Nephron (organoid): ENCODE results near the gene NFATC1.
A peak's percentile ranks its signal among the peaks of the same experiment; 100 is the strongest.

ENCODE experiments used
- H3K27ac Mint-ChIP-seq, 3 experiments: 2 replicates each; pipeline ENCODE4 v1.8.0; 2020; ENCODE audit warnings: mixed read lengths in 3 of 3, mild to moderate bottlenecking in 2 of 3, moderate library complexity in 1 of 3
- H3K27me3 Mint-ChIP-seq: 2 replicates; pipeline ENCODE4 v1.8.0; 2021; ENCODE audit warnings: low read depth, mild to moderate bottlenecking, moderate library complexity, mixed read lengths
- H3K36me3 Mint-ChIP-seq: 2 replicates; pipeline ENCODE4 v1.8.0; 2020; ENCODE audit warnings: low read depth, mixed read lengths
- H3K4me1 Mint-ChIP-seq: 2 replicates; pipeline ENCODE4 v1.8.0; 2020; ENCODE audit warnings: mixed read lengths
- H3K4me3 Mint-ChIP-seq, 3 experiments: 2 replicates each; pipeline ENCODE4 v1.8.0; 2020; ENCODE audit warnings: mild to moderate bottlenecking in 3 of 3, mixed read lengths in 3 of 3, moderate library complexity in 2 of 3
- H3K9me3 Mint-ChIP-seq: 2 replicates; pipeline ENCODE4 v1.8.0; 2020; ENCODE audit warnings: mixed read lengths
- CTCF ChIP-seq, 3 experiments: fragments of 200-600 bp; sonication (generic); IDR thresholded peaks; one replicate each; pipeline ENCODE4 v1.5.0; 2021; ENCODE audit warnings: antibody characterized with exemption in 3 of 3; ENCODE audit not compliant: unreplicated experiment in 3 of 3

NFATC1 gene

DNA sequence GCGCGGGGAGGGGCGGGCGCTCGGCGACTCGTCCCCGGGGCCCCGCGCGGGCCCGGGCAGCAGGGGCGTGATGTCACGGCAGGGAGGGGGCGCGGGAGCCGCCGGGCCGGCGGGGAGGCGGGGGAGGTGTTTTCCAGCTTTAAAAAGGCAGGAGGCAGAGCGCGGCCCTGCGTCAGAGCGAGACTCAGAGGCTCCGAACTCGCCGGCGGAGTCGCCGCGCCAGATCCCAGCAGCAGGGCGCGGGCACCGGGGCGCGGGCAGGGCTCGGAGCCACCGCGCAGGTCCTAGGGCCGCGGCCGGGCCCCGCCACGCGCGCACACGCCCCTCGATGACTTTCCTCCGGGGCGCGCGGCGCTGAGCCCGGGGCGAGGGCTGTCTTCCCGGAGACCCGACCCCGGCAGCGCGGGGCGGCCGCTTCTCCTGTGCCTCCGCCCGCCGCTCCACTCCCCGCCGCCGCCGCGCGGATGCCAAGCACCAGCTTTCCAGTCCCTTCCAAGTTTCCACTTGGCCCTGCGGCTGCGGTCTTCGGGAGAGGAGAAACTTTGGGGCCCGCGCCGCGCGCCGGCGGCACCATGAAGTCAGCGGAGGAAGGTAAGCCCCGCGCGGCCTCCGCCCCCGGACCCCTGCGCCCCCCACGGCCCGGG is at the start of gene NFATC1:
Gene NFATC1 (plus strand): TSS at position 170 of the 644 bp plus-strand sequence. CDS start 295 bp downstream, at position 465.
- H3K4me1 Mint-ChIP-seq: peaks cover 12% of the 10 kb centered on the region
- H3K4me3 Mint-ChIP-seq: peak within 1 kb of the TSS; percentile 82 to 86 (median 85)
- H3K36me3 Mint-ChIP-seq: no peaks in the 10 kb centered on the region
- peak within 1 kb of the TSS in 2 of 3 experiments; percentile 31 to 69 for H3K27ac Mint-ChIP-seq
- peaks cover 67% of the 10 kb centered on the region for H3K27me3 Mint-ChIP-seq
- no peak for TF ChIP-seq CTCF (IDR thresholded peaks at IDR 0.05; ENCODE audit: unreplicated experiment in 3 of 3)
- no peaks in the 10 kb centered on the region for H3K9me3 Mint-ChIP-seq

DNA sequence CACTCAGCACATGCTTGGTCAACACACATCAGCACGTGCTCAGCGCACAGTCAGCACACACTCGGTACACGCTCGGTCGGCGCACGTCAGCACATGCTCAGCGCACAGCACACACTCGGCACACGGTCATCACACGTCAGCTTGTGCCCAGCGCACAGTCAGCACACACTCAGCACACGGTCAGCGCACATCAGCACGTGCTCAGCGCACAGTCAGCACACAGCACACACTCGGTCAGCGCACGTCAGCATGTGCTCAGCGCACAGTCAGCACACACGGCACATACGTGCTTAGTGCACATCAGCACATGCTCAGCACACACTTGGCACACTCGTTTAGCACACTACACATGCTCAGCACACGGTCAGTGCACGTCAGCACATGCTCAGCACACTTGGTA is 49.7 kb upstream of the NFATC1 start:
- H3K27me3 Mint-ChIP-seq: no peaks in the 10 kb centered on the region
- no peak overlapping the region for H3K4me3 Mint-ChIP-seq
- H3K27ac Mint-ChIP-seq: no peak overlapping the region
- no peaks in the 10 kb centered on the region for H3K4me1 Mint-ChIP-seq
- no peak for TF ChIP-seq CTCF (IDR thresholded peaks at IDR 0.05; ENCODE audit: unreplicated experiment in 3 of 3)
- peaks cover 55% of the 10 kb centered on the region for H3K36me3 Mint-ChIP-seq
- no peaks in the 10 kb centered on the region for H3K9me3 Mint-ChIP-seq

DNA sequence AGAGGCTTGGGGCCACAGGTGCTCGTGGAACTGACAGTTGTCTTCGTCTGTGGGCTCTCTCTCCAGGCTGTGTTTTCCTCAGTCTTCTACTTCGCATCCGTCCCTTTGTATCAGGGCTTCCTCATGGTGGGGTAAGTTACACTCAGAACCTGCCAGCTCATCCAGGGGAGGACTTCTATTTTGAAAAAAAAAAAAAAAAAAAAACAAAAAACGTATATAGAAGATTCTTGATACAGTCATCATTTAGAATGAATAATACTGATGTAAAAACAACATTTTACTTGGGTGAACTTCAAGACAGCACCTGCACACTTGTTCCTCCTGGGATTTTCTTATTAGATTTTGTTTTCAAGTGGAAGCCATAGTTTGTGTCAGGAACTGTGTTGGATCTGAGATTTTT is 47.7 kb upstream of the NFATC1 start:
- Mint-ChIP-seq H3K4me3 (no peak overlapping the region), H3K4me1 (no peaks in the 10 kb centered on the region), H3K27ac (no peak overlapping the region), H3K27me3 (no peaks in the 10 kb centered on the region), H3K9me3 (no peaks in the 10 kb centered on the region), H3K36me3 (peaks cover 60% of the 10 kb centered on the region)
- TF ChIP-seq CTCF (IDR thresholded peaks at IDR 0.05; ENCODE audit: unreplicated experiment in 3 of 3): no peak

GRCh38 chr18:79352432-79352831 is 43.3 kb upstream of the NFATC1 start:
- no peaks in the 10 kb centered on the region for H3K4me1 Mint-ChIP-seq
- peaks cover 32% of the 10 kb centered on the region for H3K36me3 Mint-ChIP-seq
- no peaks in the 10 kb centered on the region for H3K27me3 Mint-ChIP-seq
- H3K27ac Mint-ChIP-seq: no peak overlapping the region
- no peak overlapping the region for H3K4me3 Mint-ChIP-seq
- no peaks in the 10 kb centered on the region for H3K9me3 Mint-ChIP-seq
- no peak for TF ChIP-seq CTCF (IDR thresholded peaks at IDR 0.05; ENCODE audit: unreplicated experiment in 3 of 3)

- H3K4me3 Mint-ChIP-seq: no peak overlapping the region
- H3K27ac Mint-ChIP-seq: no peak overlapping the region
- H3K9me3 Mint-ChIP-seq: no peaks in the 10 kb centered on the region
- no peaks in the 10 kb centered on the region for H3K4me1 Mint-ChIP-seq
- H3K27me3 Mint-ChIP-seq: no peaks in the 10 kb centered on the region
- H3K36me3 Mint-ChIP-seq: peaks cover 27% of the 10 kb centered on the region
- TF ChIP-seq CTCF (IDR thresholded peaks at IDR 0.05; ENCODE audit: unreplicated experiment in 3 of 3): peak in 2 of 3 experiments; percentile 23 to 28
These were observed 42.5 kb upstream of the NFATC1 start for GRCh38 chr18:79353267-79353666.

GRCh38 chr18:79354350-79354749 is 41.4 kb upstream of the NFATC1 start:
- H3K27ac Mint-ChIP-seq: no peak overlapping the region
- H3K9me3 Mint-ChIP-seq: no peaks in the 10 kb centered on the region
- H3K4me1 Mint-ChIP-seq: no peaks in the 10 kb centered on the region
- no peak overlapping the region for H3K4me3 Mint-ChIP-seq
- H3K36me3 Mint-ChIP-seq: peaks cover 25% of the 10 kb centered on the region
- H3K27me3 Mint-ChIP-seq: no peaks in the 10 kb centered on the region
- no peak for TF ChIP-seq CTCF (IDR thresholded peaks at IDR 0.05; ENCODE audit: unreplicated experiment in 3 of 3)
